ENCODE results near the gene ADAMTS4. TPM values are rescaled to one million over a fixed set of nuclear protein-coding genes. Genes with fewer than 3 reads are reported as not detected.

ADAMTS4 gene
- total RNA-seq, 1 experiment from 2014 or later: 0.95 TPM

DNA sequence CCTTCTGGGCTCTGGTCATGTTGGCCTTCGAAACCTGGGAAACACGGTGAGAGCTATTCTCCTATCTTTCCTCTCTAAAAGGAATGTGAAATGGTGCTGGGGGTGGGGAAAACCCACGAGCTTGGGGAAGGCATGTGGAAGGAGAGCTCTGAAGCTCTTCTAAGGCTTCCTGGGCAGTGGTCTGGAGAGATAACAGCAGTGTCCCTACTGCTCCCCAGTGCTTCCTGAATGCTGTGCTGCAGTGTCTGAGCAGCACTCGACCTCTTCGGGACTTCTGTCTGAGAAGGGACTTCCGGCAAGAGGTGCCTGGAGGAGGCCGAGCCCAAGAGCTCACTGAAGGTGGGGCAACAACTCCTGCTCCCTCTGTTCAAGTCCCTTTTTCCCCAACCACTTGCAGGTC, 36.8 kb downstream of the ADAMTS4 start:
- in situ Hi-C loops (cut with HindIII; ENCODE audit: low sequenced_read_pairs): no loop called here
- DNase-seq (ENCODE audit: low spot score): no peak

DNA sequence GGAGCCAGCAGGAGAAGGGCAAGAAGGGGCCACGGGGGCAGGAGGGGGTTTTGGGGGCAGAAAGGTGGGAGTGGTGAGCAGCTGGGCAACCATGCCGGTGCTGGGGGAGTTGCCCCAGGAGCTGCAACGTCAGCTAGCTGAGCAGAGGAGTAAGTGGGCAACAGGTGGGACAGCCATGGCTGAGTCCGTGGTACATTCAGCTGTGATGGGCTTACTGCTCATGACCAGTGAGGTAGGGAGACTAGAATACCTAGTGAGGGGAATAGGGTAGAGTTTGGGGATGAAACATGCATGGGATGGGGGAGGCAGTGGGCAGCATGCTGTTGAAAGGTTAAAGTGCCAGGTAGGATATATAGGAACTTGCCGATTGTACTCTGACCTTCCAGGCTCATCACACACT, 37.2 kb downstream of the ADAMTS4 start:
- in situ Hi-C loops (cut with HindIII; ENCODE audit: low sequenced_read_pairs): no loop called here
- no peak for DNase-seq (ENCODE audit: low spot score)

DNA sequence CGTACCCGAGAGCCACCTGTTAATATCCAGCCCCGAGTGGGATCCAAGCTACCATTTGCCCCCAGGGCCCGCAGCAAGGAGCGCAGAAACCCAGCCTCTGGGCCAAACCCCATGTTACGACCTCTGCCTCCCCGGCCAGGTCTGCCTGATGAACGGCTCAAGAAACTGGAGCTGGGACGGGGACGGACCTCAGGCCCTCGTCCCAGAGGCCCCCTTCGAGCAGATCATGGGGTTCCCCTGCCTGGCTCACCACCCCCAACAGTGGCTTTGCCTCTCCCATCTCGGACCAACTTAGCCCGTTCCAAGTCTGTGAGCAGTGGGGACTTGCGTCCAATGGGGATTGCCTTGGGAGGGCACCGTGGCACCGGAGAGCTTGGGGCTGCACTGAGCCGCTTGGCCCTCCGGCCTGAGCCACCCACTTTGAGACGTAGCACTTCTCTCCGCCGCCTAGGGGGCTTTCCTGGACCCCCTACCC, 38.1 kb downstream of the ADAMTS4 start:
- no peak for DNase-seq (ENCODE audit: low spot score)
- in situ Hi-C loops (cut with HindIII; ENCODE audit: low sequenced_read_pairs): no loop called here

DNA sequence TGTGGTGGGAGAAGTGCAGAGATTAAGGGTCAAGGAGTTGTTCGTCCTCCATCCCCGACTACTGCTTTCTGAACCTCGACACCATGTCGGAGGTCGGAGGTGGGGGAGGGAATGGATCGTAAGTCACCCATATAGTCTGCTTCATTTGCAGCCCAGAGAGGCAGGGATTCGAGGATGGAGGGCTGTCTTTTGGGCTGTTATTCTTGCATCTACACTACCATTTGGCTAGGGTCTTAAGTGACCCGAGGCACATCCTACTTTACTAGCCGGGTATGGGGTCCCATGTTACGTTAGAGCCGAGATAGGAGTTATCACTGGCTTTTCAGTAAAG, 39.0 kb downstream of the ADAMTS4 start:
- DNase-seq (ENCODE audit: low spot score): no peak
- in situ Hi-C loops (cut with HindIII; ENCODE audit: low sequenced_read_pairs): no loop called here

DNA sequence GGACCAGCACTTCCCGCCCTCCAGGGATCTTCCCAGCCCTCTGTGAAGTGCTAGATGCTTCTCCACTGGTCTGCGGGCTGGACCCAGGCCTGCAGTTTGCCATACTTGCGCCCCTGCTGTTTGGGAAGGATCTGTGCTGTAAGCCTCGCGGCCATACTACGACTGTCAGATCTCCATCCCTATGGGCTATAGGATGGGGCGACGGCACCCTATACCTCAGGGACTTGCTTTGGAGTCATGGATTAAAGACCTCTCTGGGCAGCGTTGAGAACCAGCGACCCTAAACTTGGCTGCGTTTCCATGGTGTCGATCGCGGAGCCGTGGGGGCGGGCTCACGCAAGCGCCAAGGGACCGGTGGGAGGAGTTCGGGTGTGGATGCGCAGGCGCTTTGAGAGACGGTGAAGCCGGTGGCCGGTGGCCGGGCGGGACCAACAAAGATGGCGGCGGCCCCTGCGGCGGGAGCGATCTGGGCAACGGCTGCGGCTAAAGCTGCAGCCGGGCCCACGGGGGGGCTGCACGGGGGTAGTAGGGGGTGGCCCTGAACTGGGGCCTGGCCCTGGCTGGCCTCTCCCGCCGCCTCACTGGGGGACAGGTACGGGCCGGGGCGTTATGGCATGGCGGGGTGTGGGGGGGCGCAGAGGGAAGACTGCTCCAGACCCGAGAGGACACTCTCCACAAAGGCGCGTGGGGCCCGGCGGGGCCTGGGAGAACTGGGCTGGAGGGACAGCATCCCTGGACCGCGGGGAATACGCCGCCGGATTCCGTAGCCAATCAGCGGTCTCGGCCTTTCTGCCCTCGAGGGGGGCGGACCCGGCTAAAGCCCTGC, 39.6 kb downstream of the ADAMTS4 start, which contains the start of gene USP21:
Gene USP21 (plus strand): TSS at position 414 of the 826 bp plus-strand sequence. CDS start 1,141 bp downstream, outside the sequence.
- in situ Hi-C loops (cut with HindIII; ENCODE audit: low sequenced_read_pairs): no loop called here
- peak; percentile 94 for DNase-seq (ENCODE audit: low spot score)

DNA sequence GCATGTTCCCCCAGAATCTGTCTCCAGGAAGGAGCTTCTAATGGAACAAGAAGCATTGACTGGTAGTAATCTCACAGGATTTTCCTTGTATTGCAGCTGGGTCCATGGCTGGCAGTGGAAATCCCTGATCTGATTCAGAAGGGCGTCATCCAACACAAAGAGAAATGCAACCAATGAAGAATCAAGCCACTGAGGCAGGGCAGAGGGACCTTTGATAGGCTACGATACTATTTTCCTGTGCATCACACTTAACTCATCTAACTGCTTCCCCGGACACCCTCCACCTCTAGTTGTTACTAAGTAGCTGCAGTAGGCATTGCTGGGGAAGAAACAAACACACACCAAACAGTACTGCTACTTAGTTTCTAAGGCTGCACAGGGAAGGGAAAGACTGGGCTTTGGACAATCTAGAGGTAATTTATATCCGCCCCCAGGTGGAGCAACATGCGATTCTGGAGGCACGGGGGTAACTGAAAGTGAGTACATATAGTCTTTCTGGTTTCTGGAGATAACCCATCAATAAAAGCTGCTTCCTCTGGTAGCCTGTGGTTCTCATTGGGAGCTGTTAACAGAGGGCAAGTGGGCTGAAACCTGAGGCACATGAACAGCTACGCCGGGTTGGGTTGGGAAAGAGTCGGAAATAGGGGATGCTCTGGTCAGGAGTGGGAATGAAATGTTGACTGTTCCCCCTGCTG, 40.4 kb downstream of the ADAMTS4 start:
- in situ Hi-C loops (cut with HindIII; ENCODE audit: low sequenced_read_pairs): no loop called here
- no peak for DNase-seq (ENCODE audit: low spot score)

DNA sequence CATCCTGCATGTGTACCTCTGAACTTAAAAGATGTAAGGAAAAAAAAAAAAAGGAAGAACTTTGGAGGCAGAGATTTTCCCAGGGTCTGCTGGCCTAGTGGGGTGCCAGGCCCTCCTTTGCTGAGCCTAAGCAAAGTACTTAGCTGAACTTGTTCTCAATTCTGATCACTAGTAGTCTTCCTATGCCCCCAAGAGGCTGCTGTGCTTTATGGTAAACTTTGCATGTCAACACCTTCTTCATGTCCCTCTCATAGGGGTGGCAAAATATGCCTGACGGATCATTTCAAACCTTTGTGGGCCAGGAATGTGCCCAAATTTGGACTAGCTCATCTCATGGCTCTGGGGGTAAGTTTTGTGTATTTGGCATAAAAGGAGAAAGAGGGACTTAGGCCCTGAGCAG, 41.0 kb downstream of the ADAMTS4 start:
- DNase-seq (ENCODE audit: low spot score): no peak
- in situ Hi-C loops (cut with HindIII; ENCODE audit: low sequenced_read_pairs): no loop called here

DNA sequence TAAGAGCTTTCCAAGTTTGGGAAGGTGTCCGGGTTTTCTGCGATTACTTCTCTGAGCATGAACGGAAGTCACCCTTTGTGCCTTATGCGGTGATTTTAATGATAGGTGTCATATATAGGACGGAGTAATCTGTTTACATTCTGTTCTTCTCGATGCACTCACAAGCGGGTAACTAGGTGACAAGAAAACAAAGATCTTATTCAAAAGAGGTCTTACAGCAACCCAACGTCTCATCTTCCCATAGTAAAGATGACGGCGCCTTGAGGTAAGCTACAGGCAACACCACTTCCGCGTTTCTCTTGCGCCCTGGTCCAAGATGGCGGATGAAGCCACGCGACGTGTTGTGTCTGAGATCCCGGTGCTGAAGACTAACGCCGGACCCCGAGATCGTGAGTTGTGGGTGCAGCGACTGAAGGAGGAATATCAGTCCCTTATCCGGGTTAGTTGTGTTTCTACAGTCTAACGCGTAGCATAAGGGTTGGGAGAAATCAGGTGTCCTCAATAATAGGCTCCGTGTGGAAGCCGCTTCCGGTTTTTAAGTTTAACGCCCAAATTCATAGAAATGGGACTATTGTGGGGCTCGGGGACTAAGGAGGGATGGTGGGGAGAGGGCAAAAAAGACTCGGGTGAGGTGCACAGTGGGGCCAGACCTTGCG, 45.0 kb downstream of the ADAMTS4 start, which contains the start of gene UFC1:
Gene UFC1 (plus strand): TSS at position 297 of the 656 bp plus-strand sequence. CDS start 20 bp downstream, at position 317.
- in situ Hi-C loops (cut with HindIII; ENCODE audit: low sequenced_read_pairs): no loop called here
- peak; percentile 93 for DNase-seq (ENCODE audit: low spot score)

DNA sequence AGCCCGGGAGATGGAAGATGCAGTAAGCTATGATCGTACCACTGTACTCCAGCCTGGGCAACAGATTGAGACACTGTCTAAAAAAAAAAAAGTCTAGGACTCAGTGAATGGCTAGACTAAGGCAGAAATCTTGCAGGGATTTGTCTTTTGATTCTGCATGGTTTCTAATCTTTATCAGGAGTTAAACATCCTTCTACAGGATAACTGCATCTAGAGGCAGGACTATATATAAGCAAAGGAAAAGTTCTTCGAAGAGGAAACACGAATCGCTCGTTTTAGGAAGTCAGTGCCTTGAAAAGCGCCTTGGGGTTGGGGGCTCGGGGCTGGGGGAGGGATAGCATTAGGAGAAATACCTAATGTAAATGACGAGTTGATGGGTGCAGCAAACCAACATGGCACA, 45.7 kb downstream of the ADAMTS4 start:
- no peak for DNase-seq (ENCODE audit: low spot score)
- in situ Hi-C loops (cut with HindIII; ENCODE audit: low sequenced_read_pairs): no loop called here

DNA sequence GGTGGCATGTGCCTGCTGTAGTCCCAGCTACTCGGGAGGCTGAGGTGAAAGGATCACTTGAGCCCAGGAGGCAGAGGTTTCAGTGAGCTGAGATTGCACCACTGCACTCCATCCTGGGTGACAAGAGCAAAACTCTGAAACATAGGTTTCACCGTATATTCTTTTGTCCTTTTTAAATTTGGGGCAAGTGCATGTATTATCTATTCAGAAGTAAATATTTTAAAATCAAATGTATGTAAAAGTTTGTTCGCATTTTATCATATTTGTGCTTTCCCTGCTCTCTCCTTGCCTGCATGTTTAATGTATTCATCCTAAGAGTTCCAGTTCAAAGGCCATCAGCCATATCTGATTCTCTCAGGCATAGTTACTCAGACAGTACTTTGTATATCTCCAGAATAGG, 53.0 kb downstream of the ADAMTS4 start:
- in situ Hi-C loops (cut with HindIII; ENCODE audit: low sequenced_read_pairs): loop anchor here (10.0 kb wide), 1 partner anchor 101 kb away; the partner anchor contains the start of gene USF1
- no peak for DNase-seq (ENCODE audit: low spot score)

DNA sequence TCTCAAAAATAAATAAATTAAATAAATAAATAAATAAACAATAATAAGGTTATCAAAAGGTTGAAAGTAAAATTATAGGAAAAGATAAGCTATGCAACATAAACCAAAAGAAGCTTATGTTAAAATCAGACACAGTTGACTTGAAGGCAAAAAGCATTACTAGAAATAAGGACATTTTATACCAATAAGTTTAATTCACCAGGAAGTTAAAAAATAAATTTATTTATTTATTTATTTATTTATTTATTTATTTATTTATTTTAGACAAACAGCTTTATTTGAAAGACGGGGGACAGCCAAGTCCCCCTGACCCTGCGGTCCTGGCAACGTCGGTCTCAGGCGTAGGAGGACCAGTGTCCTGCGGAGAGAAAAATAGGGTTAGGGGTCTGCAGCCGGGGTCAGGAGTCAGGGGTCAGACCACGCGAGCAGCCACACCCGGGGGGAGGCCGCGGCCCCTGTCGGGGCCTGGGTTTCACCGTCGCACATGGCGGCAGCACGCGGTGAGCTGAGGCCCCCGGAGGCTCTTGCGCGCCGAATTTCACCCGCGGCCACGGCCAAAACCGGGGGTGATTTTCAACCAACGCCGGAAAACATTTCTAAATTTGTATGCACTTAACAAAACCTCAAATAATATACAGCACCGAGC, 58.0 kb downstream of the ADAMTS4 start:
- in situ Hi-C loops (cut with HindIII; ENCODE audit: low sequenced_read_pairs): loop anchor here (10.0 kb wide), 1 partner anchor 96 kb away; the partner anchor contains the start of gene USF1
- no peak for DNase-seq (ENCODE audit: low spot score)

DNA sequence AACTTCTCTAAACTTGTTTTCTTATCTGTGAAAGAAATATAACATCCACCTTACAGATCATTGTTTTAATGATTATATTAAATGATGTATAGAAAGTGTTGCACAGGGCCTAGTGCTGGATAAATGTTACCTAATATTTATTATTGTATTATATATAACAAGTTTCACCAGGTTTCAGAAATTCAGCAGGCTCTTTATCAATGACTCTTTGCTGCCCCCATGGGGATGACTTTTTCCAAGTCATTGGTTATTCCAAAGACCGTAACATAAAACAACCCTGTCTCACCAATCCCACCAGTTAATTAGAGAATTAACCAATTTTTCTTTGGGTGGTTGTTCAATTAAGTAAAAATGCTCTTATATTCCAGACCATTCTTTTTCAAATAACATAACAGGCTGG, 59.1 kb downstream of the ADAMTS4 start:
- in situ Hi-C loops (cut with HindIII; ENCODE audit: low sequenced_read_pairs): loop anchor here (10.0 kb wide), 1 partner anchor 95 kb away; the partner anchor contains the start of gene USF1
- peak; percentile 27 for DNase-seq (ENCODE audit: low spot score)

DNA sequence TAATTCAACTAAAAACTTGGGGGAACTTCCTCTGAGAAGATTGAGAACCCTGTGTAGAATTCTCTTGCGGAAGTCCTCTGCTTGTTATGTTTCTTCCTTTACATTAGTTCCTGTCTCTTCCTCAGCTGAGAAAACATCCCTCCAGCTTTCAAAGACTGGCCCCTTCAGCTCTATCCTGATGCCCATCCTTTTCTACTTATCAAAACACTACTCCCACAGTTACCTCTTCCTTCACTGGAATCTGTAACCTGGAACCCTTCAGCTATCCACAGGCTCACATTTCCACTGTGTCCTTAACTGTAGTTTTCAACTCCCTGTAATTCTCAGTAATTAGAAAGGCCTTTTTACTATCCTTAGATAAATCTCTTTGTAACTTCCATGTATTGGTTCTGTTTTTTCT, 60.4 kb downstream of the ADAMTS4 start:
- no peak for DNase-seq (ENCODE audit: low spot score)
- in situ Hi-C loops (cut with HindIII; ENCODE audit: low sequenced_read_pairs): no loop called here

DNA sequence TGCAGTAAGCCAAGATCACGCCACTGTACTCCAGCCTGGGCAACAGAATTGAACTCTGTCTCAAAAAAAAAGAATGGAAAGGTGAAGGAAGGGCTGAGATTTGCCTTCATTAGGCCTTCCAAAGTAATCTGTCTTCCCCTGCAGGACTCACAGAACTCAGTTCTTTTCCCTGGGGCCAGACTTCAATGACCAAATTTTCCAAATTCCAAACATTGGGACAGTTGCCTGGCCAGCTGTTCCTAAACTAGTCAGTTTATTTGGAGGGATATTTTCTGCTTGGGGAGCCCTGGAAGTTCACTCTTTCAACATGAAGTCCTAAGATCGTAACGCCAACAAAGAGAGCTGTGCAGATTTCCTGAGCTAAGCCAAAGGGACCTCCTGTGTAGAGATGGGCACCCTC, 61.0 kb downstream of the ADAMTS4 start:
- DNase-seq (ENCODE audit: low spot score): no peak
- in situ Hi-C loops (cut with HindIII; ENCODE audit: low sequenced_read_pairs): no loop called here

Other genes with a start within 250 kb of the ADAMTS4 start
- gene ITLN2, start 244.2 kb downstream of the ADAMTS4 start, total RNA-seq (2014; rRNA removed; shearing (Covaris generic)): not detected in 2 replicates
- 47.6 and 60.7 TPM in 2 replicates for gene F11R, start 177.9 kb downstream of the ADAMTS4 start, total RNA-seq (2014; rRNA removed; shearing (Covaris generic))
- gene TSTD1, start 160.1 kb downstream of the ADAMTS4 start, total RNA-seq (2014; rRNA removed; shearing (Covaris generic)): not detected in 2 replicates
- gene USF1, start 153.1 kb downstream of the ADAMTS4 start, total RNA-seq (2014; rRNA removed; shearing (Covaris generic)): 95.1 and 108 TPM in 2 replicates
- gene ARHGAP30, start 129.2 kb downstream of the ADAMTS4 start, total RNA-seq (2014; rRNA removed; shearing (Covaris generic)): 0.10 TPM in 1 of 2 replicates, not detected in the other
- 0.80 and 2.4 TPM in 2 replicates for gene NECTIN4, start 109.5 kb downstream of the ADAMTS4 start, total RNA-seq (2014; rRNA removed; shearing (Covaris generic))
- gene KLHDC9, start 100.7 kb downstream of the ADAMTS4 start, total RNA-seq (2014; rRNA removed; shearing (Covaris generic)): 6.3 and 7.1 TPM in 2 replicates
- 17.5 and 20.8 TPM in 2 replicates for gene PFDN2, start 81.0 kb downstream of the ADAMTS4 start, total RNA-seq (2014; rRNA removed; shearing (Covaris generic))
- 19.4 and 22.3 TPM in 2 replicates for gene NIT1, start 80.9 kb downstream of the ADAMTS4 start, total RNA-seq (2014; rRNA removed; shearing (Covaris generic))
- 22.9 and 48.1 TPM in 2 replicates for gene DEDD, start 66.4 kb downstream of the ADAMTS4 start, total RNA-seq (2014; rRNA removed; shearing (Covaris generic))
- gene UFC1, start 45.1 kb downstream of the ADAMTS4 start, total RNA-seq (2014; rRNA removed; shearing (Covaris generic)): 70.8 and 72.9 TPM in 2 replicates
- 3.3 and 8.3 TPM in 2 replicates for gene USP21, start 39.6 kb downstream of the ADAMTS4 start, total RNA-seq (2014; rRNA removed; shearing (Covaris generic))
- gene PPOX, start 32.6 kb downstream of the ADAMTS4 start, total RNA-seq (2014; rRNA removed; shearing (Covaris generic)): 22.7 and 27.2 TPM in 2 replicates
- 19.4 and 27.9 TPM in 2 replicates for gene B4GALT3, start 21.5 kb downstream of the ADAMTS4 start, total RNA-seq (2014; rRNA removed; shearing (Covaris generic))
- 215 and 238 TPM in 2 replicates for gene NDUFS2, start 3.3 kb upstream of the ADAMTS4 start, total RNA-seq (2014; rRNA removed; shearing (Covaris generic))
- gene FCER1G, start 16.2 kb upstream of the ADAMTS4 start, total RNA-seq (2014; rRNA removed; shearing (Covaris generic)): 0.49 TPM in 1 of 2 replicates, not detected in the other
- not detected in 2 replicates for gene APOA2, start 24.6 kb upstream of the ADAMTS4 start, total RNA-seq (2014; rRNA removed; shearing (Covaris generic))
- 24.2 and 37.4 TPM in 2 replicates for gene TOMM40L, start 27.0 kb upstream of the ADAMTS4 start, total RNA-seq (2014; rRNA removed; shearing (Covaris generic))
- gene NR1I3, start 39.1 kb upstream of the ADAMTS4 start, total RNA-seq (2014; rRNA removed; shearing (Covaris generic)): not detected in 2 replicates
- gene PCP4L1, start 59.7 kb upstream of the ADAMTS4 start, total RNA-seq (2014; rRNA removed; shearing (Covaris generic)): not detected in 2 replicates
- gene MPZ, start 110.9 kb upstream of the ADAMTS4 start, total RNA-seq (2014; rRNA removed; shearing (Covaris generic)): 0.68 TPM in 1 of 2 replicates, not detected in the other
- gene SDHC, start 115.3 kb upstream of the ADAMTS4 start, total RNA-seq (2014; rRNA removed; shearing (Covaris generic)): 342 and 386 TPM in 2 replicates
- gene CFAP126, start 168.8 kb upstream of the ADAMTS4 start, total RNA-seq (2014; rRNA removed; shearing (Covaris generic)): not detected in 2 replicates

All from G401 (cell line).